BJ (cell line): Measurements from ENCODE around the gene IFFO2. TPM values are rescaled to one million over a fixed set of nuclear protein-coding genes. Genes with fewer than 3 reads are reported as not detected.

Source experiments
- CTCF ChIA-PET: fragments of 350-600 bp; formaldehyde crosslinking; extraction: SDS; loops from one replicate; lab custom pipeline; 2021; ENCODE audit warnings: antibody characterized with exemption, inconsistent platforms; lab: Yijun Ruan, JAX
- POLR2A ChIA-PET: fragments of 300-600 bp; sonication (Branson Sonifier 250); formaldehyde crosslinking; extraction: SDS; loops from one replicate; lab custom pipeline; 2021; ENCODE audit warnings: antibody characterized with exemption; lab: Charles Lee
- DNase-seq: peaks from one replicate; pipeline ENCODE4 v3.0.0-alpha.2; 2011; ENCODE audit warnings: low read depth
- H3K27me3 ChIP-seq: 2 replicates; pipeline ENCODE4 v1.6.0; 2011; ENCODE audit warnings: low read length; ENCODE audit not compliant: control insufficient read depth, insufficient read depth
- H3K36me3 ChIP-seq: 2 replicates; pipeline ENCODE4 v1.5.1; 2011; ENCODE audit warnings: low read length; ENCODE audit not compliant: control insufficient read depth, insufficient read depth
- H3K4me3 ChIP-seq: 2 replicates; pipeline ENCODE4 v1.5.1; 2011; ENCODE audit warnings: low read depth, mild to moderate bottlenecking, control low read depth, low read length
- CTCF ChIP-seq: IDR thresholded peaks from 2 replicates; pipeline ENCODE4 v1.5.1; 2011; ENCODE audit warnings: low read depth, mild to moderate bottlenecking, control low read depth, inconsistent platforms, low read length, moderate library complexity; ENCODE audit not compliant: insufficient read depth
- polyA plus RNA-seq: library from polyadenylated mRNA; depleted of rRNA; stranded (reverse); fragments of >200 nt; gene quantifications from 2 replicates; pipeline ENCODE4 v1.2.3, GENCODE V29; 2011

IFFO2 gene
- polyA plus RNA-seq, 1 experiment = 15.0 TPM

- ChIA-PET POLR2A (no interaction called here), CTCF (interaction anchor here (0.7 to 1.3 kb wide), 2 partner anchors 54 to 273 kb away, joined by 4 to 5 read pairs; no protein-coding TSS in a partner anchor)
- Histone ChIP-seq H3K27me3 (peaks cover 10% of the 10 kb centered on the region), H3K4me3 (no peak overlapping the region), H3K36me3 (no peaks in the 10 kb centered on the region)
- no peak for DNase-seq
- TF ChIP-seq CTCF = no peak
Observed at GRCh38 chr1:18869847-18870594, 86.5 kb downstream of the IFFO2 start.

GRCh38 chr1:18868801-18869424 lies 87.6 kb downstream of the IFFO2 start:
- TF ChIP-seq CTCF = no peak
- Histone ChIP-seq H3K36me3 (no peaks in the 10 kb centered on the region), H3K27me3 (peaks cover 11% of the 10 kb centered on the region), H3K4me3 (no peak overlapping the region)
- POLR2A ChIA-PET = no interaction called here
- CTCF ChIA-PET = interaction anchor here (1.3 kb wide), 1 partner anchor 272 kb away, joined by 5 read pairs; no protein-coding TSS in a partner anchor
- DNase-seq = no peak

- TF ChIP-seq CTCF = no peak
- DNase-seq = no peak
- Histone ChIP-seq H3K27me3 (peaks cover 11% of the 10 kb centered on the region), H3K36me3 (no peaks in the 10 kb centered on the region), H3K4me3 (no peak overlapping the region)
- ChIA-PET CTCF (no interaction called here), POLR2A (no interaction called here)
Observed at GRCh38 chr1:18868354-18868753, 88.1 kb downstream of the IFFO2 start.

- no peaks in the 10 kb centered on the region for H3K36me3 ChIP-seq
- no peak overlapping the region for H3K4me3 ChIP-seq
- no peak for DNase-seq
- CTCF ChIA-PET = interaction anchor here (0.6 to 1.8 kb wide), 3 partner anchors 8 to 267 kb away, joined by 3 to 7 read pairs (median 4); no protein-coding TSS in a partner anchor
- no peak for TF ChIP-seq CTCF
- POLR2A ChIA-PET = no interaction called here
- peaks cover 13% of the 10 kb centered on the region for H3K27me3 ChIP-seq
Observed at GRCh38 chr1:18866846-18867245, 89.6 kb downstream of the IFFO2 start.

- ChIA-PET CTCF (interaction anchor here (0.6 to 1.8 kb wide), 4 partner anchors 9 to 266 kb away, joined by 3 to 7 read pairs (median 4); no protein-coding TSS in a partner anchor), POLR2A (no interaction called here)
- no peak for DNase-seq
- TF ChIP-seq CTCF = no peak
- Histone ChIP-seq H3K4me3 (no peak overlapping the region), H3K27me3 (peaks cover 13% of the 10 kb centered on the region), H3K36me3 (no peaks in the 10 kb centered on the region)
Observed at GRCh38 chr1:18866314-18866713, 90.2 kb downstream of the IFFO2 start.
